NOMO-1 treated with DMSO at 0.1 percent for 48 hours (cell line): ENCODE data around the gene CASK.

Experiments
- DNase-seq: peaks from one replicate; lab custom pipeline; 2025; ENCODE audit not compliant: unreplicated experiment; lab: John Stamatoyannopoulos, UW

CASK gene

GRCh38 chrX:41739871-41740270, 183.5 kb downstream of the CASK start:
- DNase-seq = no peak

- DNase-seq = no peak
These were observed 186.3 kb downstream of the CASK start for GRCh38 chrX:41737065-41737464.

GRCh38 chrX:41734530-41734929, 188.8 kb downstream of the CASK start:
- DNase-seq = peak; percentile 23

- DNase-seq = peak; percentile 28
These were observed 189.4 kb downstream of the CASK start for GRCh38 chrX:41733939-41734338.

GRCh38 chrX:41732260-41732659, 191.1 kb downstream of the CASK start:
- DNase-seq = no peak

- DNase-seq = no peak
These were observed 193.3 kb downstream of the CASK start for GRCh38 chrX:41730081-41730480.

- no peak for DNase-seq
These were observed 195.2 kb downstream of the CASK start for GRCh38 chrX:41728125-41728524.

GRCh38 chrX:41723826-41724225, 199.5 kb downstream of the CASK start, which contains the start of gene GPR82:
TSS of gene GPR82 (plus strand) at chrX:41724181. CDS start at chrX:41727027, 2,846 bp downstream.
- DNase-seq = peak; percentile 86

- no peak for DNase-seq
These were observed 200.3 kb downstream of the CASK start for GRCh38 chrX:41722816-41723618.

- DNase-seq = no peak
These were observed 201.1 kb downstream of the CASK start for GRCh38 chrX:41722214-41722613.

- DNase-seq = no peak
These were observed 201.8 kb downstream of the CASK start for GRCh38 chrX:41721590-41721989.

- no peak for DNase-seq
These were observed 203.1 kb downstream of the CASK start for GRCh38 chrX:41720125-41720779.

GRCh38 chrX:41719610-41720009, 203.7 kb downstream of the CASK start:
- peak; percentile 25 for DNase-seq

GRCh38 chrX:41718481-41719235, 204.7 kb downstream of the CASK start:
- DNase-seq = no peak

- DNase-seq = no peak
These were observed 206.4 kb downstream of the CASK start for GRCh38 chrX:41716767-41717473.

- no peak for DNase-seq
These were observed 207.1 kb downstream of the CASK start for GRCh38 chrX:41716222-41716621.

- no peak for DNase-seq
These were observed 212.2 kb downstream of the CASK start for GRCh38 chrX:41711021-41711667.

- no peak for DNase-seq
These were observed 214.9 kb downstream of the CASK start for GRCh38 chrX:41708486-41708885.

GRCh38 chrX:41707218-41707617, 216.1 kb downstream of the CASK start:
- no peak for DNase-seq

GRCh38 chrX:41705680-41706374, 217.5 kb downstream of the CASK start:
- DNase-seq = peak; percentile 93
